Brain microvascular endothelial cell (primary cell): Measurements from ENCODE around the gene ETFA.
"Not testable (repeated sequence)": the region's sequence is repeated elsewhere in the genome, so short reads cannot be mapped to it uniquely, and the experiment has no call there.

Source experiments
- DNase-seq: peaks from one replicate; pipeline ENCODE4 v3.0.0-alpha.2; 2020
- H3K27ac ChIP-seq: fragments of 250-450 bp; sonication (Bioruptor Pico); 2 replicates; pipeline ENCODE4 v1.5.1; 2020; ENCODE audit warnings: mild to moderate bottlenecking, moderate library complexity
- H3K27me3 ChIP-seq: fragments of 250-450 bp; sonication (Bioruptor Pico); replicated peaks from 2 replicates; pipeline ENCODE4 v1.5.1; 2020; ENCODE audit warnings: mild to moderate bottlenecking
- H3K36me3 ChIP-seq: fragments of 250-450 bp; sonication (Bioruptor Pico); replicated peaks from 2 replicates; pipeline ENCODE4 v1.5.1; 2020; ENCODE audit warnings: mild to moderate bottlenecking
- H3K4me3 ChIP-seq: 2 replicates; pipeline ENCODE4 v1.5.1; 2011; ENCODE audit warnings: low read depth, mild to moderate bottlenecking, control low read depth, low read length, moderate library complexity
- CTCF ChIP-seq: IDR thresholded peaks from 2 replicates; pipeline ENCODE4 v1.5.1; 2011; ENCODE audit warnings: low read depth, mild to moderate bottlenecking, moderate library complexity, low read length, control low read depth, inconsistent platforms; ENCODE audit errors: missing control alignments
- in situ Hi-C: cut with HindIII; loops from 2 replicates; pipeline ENCODE4 v1.10.0; 2017; ENCODE audit warnings: low sequenced_read_pairs, low pct_ligation_motif_present

The ETFA gene

GRCh38 chr15:76296849-76297248 lies 14.4 kb downstream of the ETFA start:
- Histone ChIP-seq H3K27ac (no peak overlapping the region), H3K4me3 (no peak overlapping the region), H3K36me3 (no peaks in the 10 kb centered on the region), H3K27me3 (no peaks in the 10 kb centered on the region)
- DNase-seq, result no peak
- in situ Hi-C loops, result no loop called here
- no peak for TF ChIP-seq CTCF

DNA sequence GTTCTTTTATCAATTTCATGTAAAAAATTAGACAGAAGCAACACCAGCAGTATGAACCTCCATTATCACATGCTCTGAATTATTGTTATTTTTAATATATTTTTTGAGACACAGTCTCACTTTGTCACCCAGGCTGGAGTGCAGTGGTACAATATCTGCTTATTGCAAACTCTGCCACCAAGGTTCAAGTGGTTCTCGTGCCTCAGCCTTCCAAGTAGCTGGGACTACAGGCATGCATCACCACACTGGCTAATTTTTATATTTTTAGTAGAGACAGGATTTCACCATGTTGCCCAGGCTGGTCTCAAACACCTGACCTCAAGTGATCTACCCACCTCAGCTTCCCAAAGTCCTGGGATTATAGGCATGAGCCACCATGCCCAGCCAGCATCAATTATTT lies 16.8 kb downstream of the ETFA start:
- H3K27me3 ChIP-seq, H3K36me3 ChIP-seq, H3K4me3 ChIP-seq, DNase-seq, H3K27ac ChIP-seq, in situ Hi-C loops: not testable (repeated sequence)

DNA sequence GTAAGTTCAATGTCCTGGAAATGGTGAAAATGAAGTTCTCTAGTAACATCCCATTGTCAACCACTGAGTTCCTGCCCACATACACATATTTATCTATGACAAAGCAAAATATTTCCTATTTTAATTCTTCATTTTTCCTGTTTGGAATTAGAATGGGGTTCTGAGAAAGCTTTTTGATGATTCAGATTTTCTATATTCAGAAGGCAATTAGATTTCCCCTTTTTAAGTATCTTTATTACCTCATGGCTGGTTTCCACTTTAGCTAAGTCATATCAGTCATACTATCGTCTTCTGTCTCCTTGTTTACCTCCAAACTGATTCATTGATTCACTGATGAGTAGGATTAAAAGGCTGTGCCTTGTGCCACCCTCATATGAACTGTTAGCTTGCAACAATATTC lies 17.9 kb downstream of the ETFA start:
- in situ Hi-C loops, result no loop called here
- Histone ChIP-seq H3K4me3 (no peak overlapping the region), H3K36me3 (no peaks in the 10 kb centered on the region), H3K27ac (no peak overlapping the region), H3K27me3 (no peaks in the 10 kb centered on the region)
- TF ChIP-seq CTCF, result no peak
- DNase-seq, result no peak

- TF ChIP-seq CTCF, result no peak
- Histone ChIP-seq H3K27me3 (no peaks in the 10 kb centered on the region), H3K36me3 (peaks cover 8% of the 10 kb centered on the region), H3K4me3 (no peak overlapping the region), H3K27ac (no peak overlapping the region)
- in situ Hi-C loops, result no loop called here
- DNase-seq, result no peak
These were observed 21.7 kb downstream of the ETFA start for GRCh38 chr15:76289582-76289981.

DNA sequence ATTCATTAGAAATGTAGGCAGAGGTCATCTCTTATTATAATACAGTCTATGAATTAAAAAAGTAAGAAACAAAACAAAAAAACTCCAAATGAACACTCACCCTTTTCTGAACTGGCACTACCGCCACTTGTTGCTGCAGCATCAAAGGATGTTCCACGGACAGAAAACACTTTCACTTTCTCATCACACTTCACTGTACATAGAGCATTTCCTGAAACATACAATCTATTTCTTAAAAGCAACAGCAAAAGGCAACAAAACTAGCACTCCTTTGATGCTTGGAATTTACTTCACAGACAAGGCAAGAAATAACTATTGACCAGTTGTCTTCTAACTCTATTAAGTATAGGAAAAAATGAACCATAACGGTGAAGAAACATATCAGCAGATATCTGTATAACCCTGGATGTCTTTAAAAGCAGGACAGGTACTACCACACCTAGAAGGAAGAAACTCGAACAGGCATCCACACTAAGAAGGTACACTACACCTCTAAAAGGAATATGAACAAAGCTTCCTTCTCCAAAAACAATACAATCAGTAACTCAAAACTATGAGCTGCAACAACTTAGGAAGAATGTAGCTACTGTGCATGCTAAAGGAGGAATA lies 24.9 kb downstream of the ETFA start:
- Histone ChIP-seq H3K27me3 (no peaks in the 10 kb centered on the region), H3K27ac (no peak overlapping the region), H3K4me3 (no peak overlapping the region), H3K36me3 (peaks cover 14% of the 10 kb centered on the region)
- DNase-seq, result no peak
- TF ChIP-seq CTCF, result no peak
- in situ Hi-C loops, result no loop called here

GRCh38 chr15:76285241-76285825 lies 25.9 kb downstream of the ETFA start:
- no peak overlapping the region for H3K4me3 ChIP-seq
- DNase-seq, result peak; percentile 4
- H3K36me3 ChIP-seq, result peaks cover 18% of the 10 kb centered on the region
- no peaks in the 10 kb centered on the region for H3K27me3 ChIP-seq
- in situ Hi-C loops, result no loop called here
- peak; percentile 71 for TF ChIP-seq CTCF
- no peak overlapping the region for H3K27ac ChIP-seq
